Colon (tissue), 2 donors: ENCODE measurements around the gene POP5.
"Not testable (repeated sequence)": the region's sequence is repeated elsewhere in the genome, so short reads cannot be mapped to it uniquely, and the experiment has no call there.

Experiments
- FAIRE-seq: peaks from 2 replicates; lab custom pipeline; 2012; peaks lifted over from hg19 to GRCh38; lab: Jason Lieb, UNC
- donor health status: control.
- donor health status: control.

The POP5 gene

GRCh38 chr12:120580787-120581723, at the start of gene POP5:
Gene POP5 (minus strand): TSS chr12:120581402. CDS start chr12:120581362, 40 bp downstream.
- FAIRE-seq, result no peak

- FAIRE-seq, result no peak
Observed at GRCh38 chr12:120630104-120630892, 49.1 kb upstream of the POP5 start.

- no peak for FAIRE-seq
Observed at GRCh38 chr12:120628919-120629318, 47.7 kb upstream of the POP5 start.

- FAIRE-seq, result no peak
Observed at GRCh38 chr12:120625557-120626419, 44.6 kb upstream of the POP5 start.

GRCh38 chr12:120620624-120621023, 39.4 kb upstream of the POP5 start:
- FAIRE-seq, result no peak

GRCh38 chr12:120618954-120619615, 37.9 kb upstream of the POP5 start:
- FAIRE-seq, result no peak

GRCh38 chr12:120617767-120618166, 36.6 kb upstream of the POP5 start:
- not testable (repeated sequence) for FAIRE-seq

- FAIRE-seq, result not testable (repeated sequence)
Observed at GRCh38 chr12:120617193-120617592, 36.0 kb upstream of the POP5 start.

GRCh38 chr12:120614848-120615247, 33.6 kb upstream of the POP5 start:
- FAIRE-seq, result no peak

- FAIRE-seq, result not testable (repeated sequence)
Observed at GRCh38 chr12:120611534-120611933, 30.3 kb upstream of the POP5 start.

- no peak for FAIRE-seq
Observed at GRCh38 chr12:120610560-120610959, 29.4 kb upstream of the POP5 start.

- not testable (repeated sequence) for FAIRE-seq
Observed at GRCh38 chr12:120602416-120602815, 21.2 kb upstream of the POP5 start.

GRCh38 chr12:120599672-120600552, 18.7 kb upstream of the POP5 start:
- FAIRE-seq, result no peak

- FAIRE-seq, result no peak
Observed at GRCh38 chr12:120598674-120599463, 17.7 kb upstream of the POP5 start.

GRCh38 chr12:120597861-120598260, 16.7 kb upstream of the POP5 start:
- FAIRE-seq, result no peak

- no peak for FAIRE-seq
Observed at GRCh38 chr12:120596901-120597300, 15.7 kb upstream of the POP5 start.

GRCh38 chr12:120592121-120593049, 11.2 kb upstream of the POP5 start:
- no peak for FAIRE-seq

GRCh38 chr12:120590741-120591407, 9.7 kb upstream of the POP5 start:
- no peak for FAIRE-seq
